Erythroblast (primary cell): ENCODE data around the gene ATG3.

Source experiments
- GATA1 ChIP-seq: IDR thresholded peaks from 2 replicates; pipeline ENCODE4 v1.6.1; 2011; ENCODE audit warnings: low read depth, mild to moderate bottlenecking, control low read depth, low read length, moderate library complexity
- POLR2A ChIP-seq: IDR thresholded peaks from 2 replicates; pipeline ENCODE4 v1.6.1; 2011; ENCODE audit warnings: mild to moderate bottlenecking, low read length

DNA sequence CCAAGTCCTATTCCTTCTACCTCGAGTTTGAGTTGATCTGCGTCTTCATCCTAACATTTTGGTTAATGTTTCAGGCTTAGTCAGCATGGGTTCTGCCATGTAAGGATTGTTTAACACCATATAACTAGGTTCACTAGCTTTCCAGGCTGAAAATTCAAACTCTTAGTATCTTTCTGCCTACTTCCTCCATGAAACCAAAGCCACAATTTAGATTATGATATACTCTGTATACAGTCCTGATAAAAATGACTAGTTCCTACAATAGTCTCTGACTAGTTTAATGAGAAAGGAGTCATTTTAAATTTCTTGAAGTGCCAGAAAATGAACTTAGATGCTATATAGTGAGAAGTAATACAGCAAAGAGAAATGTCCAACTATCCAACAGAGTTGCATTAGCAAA lies 55.9 kb downstream of the ATG3 start:
- TF ChIP-seq POLR2A (no peak), GATA1 (no peak)
